Sigmoid colon (tissue), 7 donors: Measurements from ENCODE around the gene CD52. TPM values are rescaled to one million over a fixed set of nuclear protein-coding genes. Genes with fewer than 3 reads are reported as not detected.
"Not testable (repeated sequence)": the region's sequence is repeated elsewhere in the genome, so short reads cannot be mapped to it uniquely, and the experiment has no call there.

ENCODE experiments used
- DNase-seq: peaks from one replicate; pipeline ENCODE4 v3.0.0-alpha.2; 2019
- H3K27ac ChIP-seq, 4 donors: fragments of 200-600 bp; sonication (generic); one replicate each; pipeline ENCODE4 v1.5.1; 2016 to 2019; ENCODE audit warnings: mild to moderate bottlenecking in 1 of 4
- H3K27me3 ChIP-seq, 3 donors: fragments of 200-600 bp; sonication (generic); one replicate each; pipeline ENCODE4 v1.5.1; 2019; ENCODE audit warnings: mild to moderate bottlenecking in 1 of 3
- H3K36me3 ChIP-seq, 4 donors: fragments of 200-600 bp; sonication (generic); one replicate each; pipeline ENCODE4 v1.5.1; 2016 to 2019
- H3K4me1 ChIP-seq, 4 donors: fragments of 200-600 bp; sonication (generic); one replicate each; pipeline ENCODE4 v1.5.1; 2017 to 2019
- H3K4me3 ChIP-seq, 4 donors: fragments of 200-600 bp; sonication (generic); one replicate each; pipeline ENCODE4 v1.5.1; 2017 to 2019; ENCODE audit warnings: mild to moderate bottlenecking in 2 of 4, moderate library complexity in 1 of 4
- H3K9me3 ChIP-seq, 4 donors: fragments of 200-600 bp in 3 of 4; sonication (generic) in 3 of 4; one replicate each; pipeline versions ENCODE4 v1.5.1 to v1.6.1; 2013 to 2019
- EP300 ChIP-seq, 4 donors: sonication (generic); formaldehyde crosslinking; IDR thresholded peaks; one replicate each; pipeline ENCODE4 v1.6.1; 2017; ENCODE audit warnings: antibody characterized with exemption in 4 of 4
- POLR2A ChIP-seq, 2 donors: fragments of 450-650 bp; IDR thresholded peaks; one replicate each; pipeline ENCODE4 v1.6.1; 2016; ENCODE audit warnings: antibody characterized with exemption in 2 of 2, mild to moderate bottlenecking in 2 of 2, moderate library complexity in 2 of 2
- POLR2AphosphoS5 ChIP-seq, 4 donors: sonication (generic); formaldehyde crosslinking; IDR thresholded peaks; one replicate each; pipeline ENCODE4 v1.6.1; 2017; ENCODE audit warnings: antibody characterized with exemption in 4 of 4
- WGBS, 2 donors: extraction: QIAGEN DNeasy Blood & Tissue Kit; methylation state at CpG; one replicate each; pipeline ENCODE4 v1.1.7; 2013; 5-methylcytosine and 5-hydroxymethylcytosine counted together
- intact Hi-C: fragments of 100-400 bp; cut with DNase I; formaldehyde crosslinking; loops from one replicate; pipeline ENCODE4 v1.15.1; 2023
- polyA plus RNA-seq, 3 donors: library from polyadenylated mRNA; stranded (reverse); fragments of 200-250 nt; gene quantifications; one replicate each; pipeline ENCODE4 v1.2.3, GENCODE V29; 2013
- total RNA-seq, 4 donors: library from RNA; depleted of rRNA; stranded (reverse); fragments of >200 nt; gene quantifications; one replicate each; pipeline ENCODE4 v1.1.0, GENCODE V29; 2016
- TF ChIP-seq, protein P1 (sequence below), 4 experiments: fragments of 450-650 bp in 3 of 4; fragments of 200-600 bp in 1 of 4; IDR thresholded peaks; one replicate each; pipeline ENCODE4 v1.5.1; 2016 to 2019; ENCODE audit warnings: antibody characterized with exemption in 4 of 4, mild to moderate bottlenecking in 3 of 4, moderate library complexity in 2 of 4
- donor health status: healthy with polysubstance abuse.
- donor health status: Bipolar disorder and iron deficiency.
- donor health status: healthy.

The CD52 gene
- total and polyA plus RNA-seq, 7 donors, result 1.6 to 556 (median 19.8) TPM; not detected in 2

DNA sequence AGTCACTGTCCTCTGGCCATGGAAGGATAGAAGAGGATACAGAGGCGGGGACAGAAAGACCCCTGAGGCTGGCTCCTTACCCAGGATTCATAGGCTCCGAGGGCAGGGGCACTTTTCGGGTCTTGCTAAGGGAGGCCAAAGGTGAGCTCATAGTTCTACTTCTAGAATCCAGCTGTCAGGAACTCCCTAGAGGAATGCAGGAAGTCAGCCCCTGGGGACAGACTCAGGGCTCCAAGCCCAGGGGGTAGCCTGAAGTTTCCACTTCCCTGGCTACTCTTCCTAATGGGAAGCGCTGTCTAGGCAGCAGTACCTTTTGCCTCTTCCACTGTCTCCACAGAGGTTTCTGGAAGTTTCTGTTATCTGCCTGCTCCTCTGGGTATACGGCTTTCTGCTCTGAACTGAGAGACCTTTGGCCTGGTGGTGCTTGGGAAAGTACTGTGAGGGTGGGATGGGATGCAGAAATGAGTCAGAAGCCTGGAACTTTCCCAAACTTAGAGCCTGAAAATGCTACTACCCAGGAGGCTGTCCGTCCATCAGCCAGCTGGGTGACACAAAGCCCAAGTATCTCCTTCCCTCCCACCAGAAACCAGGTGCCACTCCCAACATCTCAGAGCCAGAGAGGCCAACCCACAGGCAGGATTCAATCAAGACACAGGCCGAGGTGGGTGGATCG lies 14.9 kb upstream of the CD52 start:
- peaks cover 0 to 17% (median 11%) of the 10 kb centered on the region in 4 donors for H3K4me1 ChIP-seq
- H3K9me3 ChIP-seq, result no peaks in the 10 kb centered on the region
- TF ChIP-seq POLR2A (IDR thresholded peaks at IDR 0.05), result no peak
- no peak overlapping the region for H3K27ac ChIP-seq
- 77 to 80% methylated on average over 8 of the region's 8 CpGs for WGBS, 2 donors
- no peak overlapping the region for H3K4me3 ChIP-seq
- intact Hi-C loops, result no loop called here
- H3K27me3 ChIP-seq, result no peaks in the 10 kb centered on the region
- no peak for DNase-seq
- H3K36me3 ChIP-seq, result no peaks in the 10 kb centered on the region

DNA sequence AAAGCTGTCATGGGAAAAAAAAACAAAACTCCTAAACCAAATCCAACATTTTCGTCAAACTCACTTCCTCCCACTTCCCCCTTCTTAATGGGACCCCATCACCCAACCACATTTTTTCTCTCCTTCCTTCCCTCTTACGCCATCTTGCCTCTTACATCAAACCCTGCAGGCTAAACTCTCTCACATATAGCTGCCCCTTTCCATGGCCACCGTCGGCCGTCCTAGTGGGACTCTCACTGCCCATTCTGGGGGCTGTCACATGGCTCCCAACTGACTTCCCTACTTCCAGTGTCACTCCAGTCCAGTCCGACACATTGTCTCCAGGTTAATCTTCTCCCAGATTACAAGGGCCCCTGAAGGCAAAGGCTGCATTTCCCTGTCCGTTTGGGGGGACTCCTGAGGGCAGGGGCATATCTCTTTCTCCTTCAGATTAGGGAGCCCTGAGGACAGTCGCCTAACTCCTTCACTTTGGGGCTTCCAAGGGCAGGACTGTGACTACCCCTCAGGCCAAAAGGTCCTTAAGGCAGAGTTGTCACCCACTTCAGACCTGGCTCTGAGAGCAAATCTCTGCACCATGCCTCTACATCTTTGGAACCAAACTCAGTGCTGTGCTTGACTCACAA lies 12.0 kb upstream of the CD52 start:
- DNase-seq, result no peak
- no peak for TF ChIP-seq EP300 (IDR thresholded peaks at IDR 0.05)
- no peak for TF ChIP-seq POLR2A (IDR thresholded peaks at IDR 0.05)
- no peak for TF ChIP-seq POLR2AphosphoS5 (IDR thresholded peaks at IDR 0.05)
- TF ChIP-seq, protein P1, sequence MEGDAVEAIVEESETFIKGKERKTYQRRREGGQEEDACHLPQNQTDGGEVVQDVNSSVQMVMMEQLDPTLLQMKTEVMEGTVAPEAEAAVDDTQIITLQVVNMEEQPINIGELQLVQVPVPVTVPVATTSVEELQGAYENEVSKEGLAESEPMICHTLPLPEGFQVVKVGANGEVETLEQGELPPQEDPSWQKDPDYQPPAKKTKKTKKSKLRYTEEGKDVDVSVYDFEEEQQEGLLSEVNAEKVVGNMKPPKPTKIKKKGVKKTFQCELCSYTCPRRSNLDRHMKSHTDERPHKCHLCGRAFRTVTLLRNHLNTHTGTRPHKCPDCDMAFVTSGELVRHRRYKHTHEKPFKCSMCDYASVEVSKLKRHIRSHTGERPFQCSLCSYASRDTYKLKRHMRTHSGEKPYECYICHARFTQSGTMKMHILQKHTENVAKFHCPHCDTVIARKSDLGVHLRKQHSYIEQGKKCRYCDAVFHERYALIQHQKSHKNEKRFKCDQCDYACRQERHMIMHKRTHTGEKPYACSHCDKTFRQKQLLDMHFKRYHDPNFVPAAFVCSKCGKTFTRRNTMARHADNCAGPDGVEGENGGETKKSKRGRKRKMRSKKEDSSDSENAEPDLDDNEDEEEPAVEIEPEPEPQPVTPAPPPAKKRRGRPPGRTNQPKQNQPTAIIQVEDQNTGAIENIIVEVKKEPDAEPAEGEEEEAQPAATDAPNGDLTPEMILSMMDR (IDR thresholded peaks at IDR 0.05), result no peak
- Histone ChIP-seq H3K27me3 (no peaks in the 10 kb centered on the region), H3K9me3 (no peaks in the 10 kb centered on the region), H3K4me1 (peaks cover 0 to 17% (median 11%) of the 10 kb centered on the region in 4 donors), H3K36me3 (no peaks in the 10 kb centered on the region), H3K27ac (peak overlapping the region; percentile 51 to 76 (median 66)), H3K4me3 (peak overlapping the region; percentile 46 to 71 (median 58))
- intact Hi-C loops, result no loop called here
- WGBS, 2 donors, result 17 to 20% methylated on average over 8 of the region's 8 CpGs

DNA sequence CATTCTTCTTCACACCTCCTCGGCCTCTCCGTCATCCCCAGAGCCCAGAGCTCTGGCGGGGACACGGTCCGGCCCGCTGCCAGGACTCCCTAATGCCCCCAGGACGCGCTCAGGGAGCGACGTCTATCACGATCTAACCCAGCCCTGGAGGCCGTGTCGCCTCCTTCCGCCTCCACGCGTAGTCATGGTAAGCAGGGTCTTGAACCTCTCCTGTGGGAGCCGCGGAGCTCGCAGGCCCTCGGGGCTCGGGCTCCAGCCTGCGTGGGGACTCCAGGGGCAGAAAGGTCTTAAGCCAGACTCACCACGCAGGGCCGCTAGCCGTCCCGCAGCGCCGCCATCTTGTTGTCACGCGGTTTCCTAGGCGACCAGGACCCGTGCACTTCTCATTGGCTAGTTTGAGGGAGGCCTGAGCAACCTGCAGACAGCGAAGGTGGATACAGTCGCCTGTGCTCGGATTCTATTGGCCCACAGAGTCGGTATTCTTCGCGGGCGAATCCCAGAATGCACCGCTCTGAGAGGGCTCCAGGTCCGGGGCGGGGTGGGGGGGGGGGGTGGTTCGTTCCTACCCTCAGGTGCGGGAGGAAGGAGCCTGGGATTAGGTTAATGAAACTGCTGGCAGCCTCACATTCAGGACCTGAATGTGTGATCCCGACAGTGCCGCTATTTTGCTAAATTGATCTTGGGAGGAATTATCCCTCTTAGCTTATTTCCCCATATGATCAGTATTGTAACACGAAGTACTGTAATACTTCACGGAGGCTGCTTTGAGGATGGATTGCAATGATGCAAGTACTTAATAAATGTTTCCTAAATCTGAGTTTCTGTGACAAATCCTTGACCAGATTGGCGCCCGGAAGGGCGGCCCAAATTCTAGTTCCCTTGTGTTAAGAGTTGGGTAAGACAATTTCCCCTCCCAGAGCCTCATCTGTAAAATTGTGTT lies 11.2 kb upstream of the CD52 start, which contains the start of gene UBXN11:
Gene UBXN11, minus strand, starts transcription at position 347 of the 940 bp plus-strand sequence. CDS start 3,753 bp downstream, outside the sequence.
- peak; percentile 96 for DNase-seq

DNA sequence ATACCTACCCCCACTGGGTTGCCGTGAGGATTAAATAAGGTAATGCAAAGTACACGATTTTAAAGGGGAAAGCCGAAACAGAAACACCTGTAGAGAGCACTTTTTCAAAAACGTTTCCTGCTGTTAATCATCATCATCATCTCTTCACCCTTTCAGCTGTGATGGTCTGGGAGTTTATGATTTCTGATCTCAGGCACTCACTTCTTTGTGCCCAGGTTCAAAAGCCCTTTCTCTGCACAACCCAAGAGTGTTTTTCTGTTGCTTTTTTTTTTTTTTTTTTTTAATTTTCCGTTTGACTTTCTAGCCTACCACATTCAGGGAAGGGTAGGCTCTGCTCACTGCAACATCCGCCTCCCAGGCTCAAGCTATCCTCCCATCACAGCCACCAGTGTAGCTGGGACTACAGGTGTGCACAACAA lies 10.4 kb upstream of the CD52 start:
- Histone ChIP-seq H3K4me3 (no peak overlapping the region), H3K27me3 (no peaks in the 10 kb centered on the region), H3K27ac (peak overlapping the region; percentile 51 to 76 (median 66)), H3K9me3 (no peaks in the 10 kb centered on the region), H3K36me3 (no peaks in the 10 kb centered on the region), H3K4me1 (peaks cover 0 to 17% (median 11%) of the 10 kb centered on the region in 4 donors)
- WGBS, 2 donors, result 19 to 25% methylated on average over 6 of the region's 6 CpGs
- intact Hi-C loops, result no loop called here
- TF ChIP-seq POLR2A (IDR thresholded peaks at IDR 0.05) (no peak), EP300 (IDR thresholded peaks at IDR 0.05) (no peak), POLR2AphosphoS5 (IDR thresholded peaks at IDR 0.05) (no peak)
- TF ChIP-seq, protein P1 (IDR thresholded peaks at IDR 0.05), result no peak
- DNase-seq, result no peak

More for the DNA sequence above, 11.2 kb upstream of the CD52 start, which contains the start of gene UBXN11:
- H3K9me3 ChIP-seq, result no peaks in the 10 kb centered on the region
- H3K4me1 ChIP-seq, result peaks cover 0 to 17% (median 11%) of the 10 kb centered on the region in 4 donors
- WGBS, 2 donors, result 1% methylated on average over 51 of the region's 51 CpGs
- H3K36me3 ChIP-seq, result no peaks in the 10 kb centered on the region
- intact Hi-C loops, result no loop called here
- peak within 1 kb of the TSS; percentile 46 to 71 (median 58) for H3K4me3 ChIP-seq
- peak within 1 kb of the TSS; percentile 51 to 76 (median 66) for H3K27ac ChIP-seq
- TF ChIP-seq POLR2AphosphoS5 (IDR thresholded peaks at IDR 0.05), result peak in 2 of 4 donors; percentile 8 to 15
- no peak for TF ChIP-seq POLR2A (IDR thresholded peaks at IDR 0.05)
- no peaks in the 10 kb centered on the region for H3K27me3 ChIP-seq

DNA sequence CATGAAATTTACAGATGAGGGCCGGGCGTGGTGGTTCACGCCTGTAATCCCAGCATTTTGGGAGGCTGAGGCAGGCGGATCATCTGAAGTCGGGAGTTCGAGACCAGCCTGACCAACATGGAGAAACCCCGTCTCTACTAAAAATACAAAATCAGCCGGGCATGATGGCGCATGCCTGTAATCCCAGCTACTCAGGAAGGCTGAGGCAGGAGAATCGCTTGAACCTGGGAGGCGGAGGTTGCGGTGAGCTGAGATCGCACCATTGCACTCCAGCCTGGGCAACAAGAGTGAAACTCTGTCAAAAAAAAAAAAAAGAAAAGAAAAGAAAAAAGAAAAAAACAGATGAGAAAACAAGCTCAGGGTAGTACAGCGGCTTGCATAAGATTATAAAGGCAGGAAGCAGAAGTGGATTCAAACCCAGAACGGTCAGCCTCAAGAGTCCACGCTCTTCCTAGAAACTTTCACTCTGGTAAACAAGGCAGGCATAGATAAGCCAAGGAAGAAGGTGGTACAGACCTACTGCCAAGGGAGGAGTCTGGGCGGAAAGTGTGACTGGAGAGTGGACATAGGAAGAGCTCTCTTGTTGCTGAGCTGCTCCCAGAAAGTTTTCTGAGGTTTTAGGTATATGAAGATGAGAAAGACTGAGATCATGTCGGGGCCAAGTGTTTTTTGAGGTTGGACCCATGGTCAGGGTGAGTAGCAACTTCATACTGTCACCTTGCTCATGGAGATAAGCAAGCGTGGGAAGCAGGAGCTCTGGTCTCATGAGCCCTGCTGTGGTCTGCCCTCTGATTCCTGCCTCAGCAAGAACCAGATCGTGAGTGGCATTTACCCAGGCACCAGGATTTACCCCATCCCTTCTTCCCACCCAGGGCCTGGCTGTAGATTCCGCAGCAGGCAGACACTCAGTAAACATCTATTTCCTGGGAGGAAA lies 9.5 kb upstream of the CD52 start:
- not testable (repeated sequence) for H3K36me3 ChIP-seq

More for the DNA sequence above, 9.5 kb upstream of the CD52 start:
- intact Hi-C loops, H3K9me3 ChIP-seq, H3K27me3 ChIP-seq, DNase-seq, H3K4me3 ChIP-seq: not testable (repeated sequence)
- WGBS, 2 donors, result 79 to 84% methylated on average over 21 of the region's 21 CpGs
- Histone ChIP-seq H3K4me1 (peaks cover 0 to 17% (median 11%) of the 10 kb centered on the region in 4 donors), H3K27ac (peak overlapping the region in 1 of 4 donors; percentile 66)
